ENCODE measurements around the gene E2F6. TPM values are rescaled to one million over a fixed set of nuclear protein-coding genes. Genes with fewer than 3 reads are reported as not detected.

Gene E2F6
- total and polyA plus RNA-seq, 9 of the 15 experiments (the other 6 are each of a cell fraction or from before 2014, with no cell fraction given), result 13.6 to 33.9 (median 26.1) TPM

DNA sequence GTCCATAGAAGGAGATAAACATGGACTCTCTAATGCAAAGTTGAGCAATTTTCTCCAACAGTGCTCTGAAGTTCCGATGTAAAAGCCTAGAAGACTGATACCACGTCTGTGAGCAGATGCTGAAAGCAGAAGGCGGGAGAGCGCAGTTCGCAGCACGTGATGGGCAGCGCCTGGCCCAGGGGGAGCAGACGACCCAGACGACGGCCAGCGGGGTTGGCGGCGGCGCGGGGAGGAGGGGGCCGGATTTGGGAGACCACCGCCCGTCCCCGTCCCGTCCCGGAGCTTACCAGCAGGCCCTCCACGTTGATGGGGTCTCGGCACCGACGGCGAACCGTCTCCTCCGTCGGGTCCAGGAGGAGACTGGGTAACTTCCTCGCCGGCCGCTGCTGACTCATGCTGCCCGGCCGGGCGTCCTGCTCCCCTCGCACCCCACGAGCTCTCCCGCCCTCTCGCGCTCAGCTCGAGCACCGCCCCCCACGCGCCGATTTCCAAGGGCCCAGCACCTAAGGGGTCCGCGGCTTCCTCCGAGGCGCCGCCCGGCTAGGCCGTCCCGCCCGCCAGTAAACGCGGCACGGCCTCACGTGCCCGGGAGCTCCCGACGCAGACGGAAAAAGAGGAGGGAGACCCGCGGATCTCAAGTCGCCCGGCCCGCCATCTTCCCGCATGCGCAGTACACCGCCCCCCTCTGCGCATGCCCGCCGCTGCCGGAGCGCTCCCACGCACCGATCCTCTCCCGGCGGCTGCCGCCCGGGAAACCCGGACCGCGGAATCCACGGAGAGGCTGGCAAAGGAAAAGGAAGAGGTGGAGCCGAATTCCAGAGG is at the start of gene E2F6 (continued):
- TF ChIP-seq EWSR1 (IDR thresholded peaks at IDR 0.05; ENCODE audit: borderline replicate concordance, low read depth, partially characterized antibody) (no peak), ZNF696 (CRISPR knock-in tag; conservative IDR thresholded peaks at IDR 0.05) (no peak), TRIM28 (IDR thresholded peaks at IDR 0.05) (0 out of 2 replicates have a peak, but pooled peaks have one; percentile 26), EZH2 (IDR thresholded peaks at IDR 0.05; ENCODE audit: borderline replicate concordance, low read depth, low read length) (no peak), ZNF175 (CRISPR knock-in tag; IDR thresholded peaks at IDR 0.05; ENCODE audit: low read depth) (peak; percentile 51; the same call in 1 of the 2 replicates), KLF13 (tag; IDR thresholded peaks at IDR 0.05; ENCODE audit: borderline replicate concordance, low read depth) (peak; percentile 81; the same call in 1 of the 2 replicates), EP400 (IDR thresholded peaks at IDR 0.05) (peak; percentile 88), CBX3 (IDR thresholded peaks at IDR 0.05; ENCODE audit: borderline replicate concordance in 1 of 2, low read length in 2 of 2) (peak in 1 of 2 experiments; percentile 83; a peak in 2 of 3 replicates), SMARCC2 (IDR thresholded peaks at IDR 0.05; ENCODE audit: low read depth) (no peak), MTA1 (IDR thresholded peaks at IDR 0.05; ENCODE audit: borderline replicate concordance) (no peak; the same call in 1 of the 2 replicates), PRPF4 (IDR thresholded peaks at IDR 0.05; ENCODE audit: insufficient read depth, low read depth, low read length, poor library complexity, severe bottlenecking) (no peak), C11orf30 (IDR thresholded peaks at IDR 0.05; ENCODE audit: low read depth) (peak; percentile 94), KAT7 (CRISPR knock-in tag; IDR thresholded peaks at IDR 0.05; ENCODE audit: borderline replicate concordance) (peak; percentile 74; the same call in 1 of the 2 replicates), POLR3G (IDR thresholded peaks at IDR 0.05; ENCODE audit: extremely low read depth, insufficient read length, insufficient replicate concordance) (no peak), ZNF75A (CRISPR knock-in tag; IDR thresholded peaks at IDR 0.05) (no peak)
- TF ChIP-seq, protein P1, sequence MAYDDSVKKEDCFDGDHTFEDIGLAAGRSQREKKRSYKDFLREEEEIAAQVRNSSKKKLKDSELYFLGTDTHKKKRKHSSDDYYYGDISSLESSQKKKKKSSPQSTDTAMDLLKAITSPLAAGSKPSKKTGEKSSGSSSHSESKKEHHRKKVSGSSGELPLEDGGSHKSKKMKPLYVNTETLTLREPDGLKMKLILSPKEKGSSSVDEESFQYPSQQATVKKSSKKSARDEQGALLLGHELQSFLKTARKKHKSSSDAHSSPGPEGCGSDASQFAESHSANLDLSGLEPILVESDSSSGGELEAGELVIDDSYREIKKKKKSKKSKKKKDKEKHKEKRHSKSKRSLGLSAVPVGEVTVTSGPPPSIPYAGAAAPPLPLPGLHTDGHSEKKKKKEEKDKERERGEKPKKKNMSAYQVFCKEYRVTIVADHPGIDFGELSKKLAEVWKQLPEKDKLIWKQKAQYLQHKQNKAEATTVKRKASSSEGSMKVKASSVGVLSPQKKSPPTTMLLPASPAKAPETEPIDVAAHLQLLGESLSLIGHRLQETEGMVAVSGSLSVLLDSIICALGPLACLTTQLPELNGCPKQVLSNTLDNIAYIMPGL (CRISPR knock-in tag; IDR thresholded peaks at IDR 0.05), result peak; percentile 95
- TF ChIP-seq, protein P2, sequence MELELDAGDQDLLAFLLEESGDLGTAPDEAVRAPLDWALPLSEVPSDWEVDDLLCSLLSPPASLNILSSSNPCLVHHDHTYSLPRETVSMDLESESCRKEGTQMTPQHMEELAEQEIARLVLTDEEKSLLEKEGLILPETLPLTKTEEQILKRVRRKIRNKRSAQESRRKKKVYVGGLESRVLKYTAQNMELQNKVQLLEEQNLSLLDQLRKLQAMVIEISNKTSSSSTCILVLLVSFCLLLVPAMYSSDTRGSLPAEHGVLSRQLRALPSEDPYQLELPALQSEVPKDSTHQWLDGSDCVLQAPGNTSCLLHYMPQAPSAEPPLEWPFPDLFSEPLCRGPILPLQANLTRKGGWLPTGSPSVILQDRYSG (tag; conservative IDR thresholded peaks at IDR 0.05; ENCODE audit: low read depth), result peak; percentile 71
- TF ChIP-seq, protein P3, sequence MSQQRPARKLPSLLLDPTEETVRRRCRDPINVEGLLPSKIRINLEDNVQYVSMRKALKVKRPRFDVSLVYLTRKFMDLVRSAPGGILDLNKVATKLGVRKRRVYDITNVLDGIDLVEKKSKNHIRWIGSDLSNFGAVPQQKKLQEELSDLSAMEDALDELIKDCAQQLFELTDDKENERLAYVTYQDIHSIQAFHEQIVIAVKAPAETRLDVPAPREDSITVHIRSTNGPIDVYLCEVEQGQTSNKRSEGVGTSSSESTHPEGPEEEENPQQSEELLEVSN (IDR thresholded peaks at IDR 0.05; ENCODE audit: borderline replicate concordance in 1 of 2, extremely low read depth in 1 of 2, insufficient read depth in 1 of 2, insufficient read length in 1 of 2, low read depth in 1 of 2, low read length in 1 of 2, poor library complexity in 1 of 2, severe bottlenecking in 1 of 2), result peak; percentile 98 to 99
- TF ChIP-seq, protein P4, sequence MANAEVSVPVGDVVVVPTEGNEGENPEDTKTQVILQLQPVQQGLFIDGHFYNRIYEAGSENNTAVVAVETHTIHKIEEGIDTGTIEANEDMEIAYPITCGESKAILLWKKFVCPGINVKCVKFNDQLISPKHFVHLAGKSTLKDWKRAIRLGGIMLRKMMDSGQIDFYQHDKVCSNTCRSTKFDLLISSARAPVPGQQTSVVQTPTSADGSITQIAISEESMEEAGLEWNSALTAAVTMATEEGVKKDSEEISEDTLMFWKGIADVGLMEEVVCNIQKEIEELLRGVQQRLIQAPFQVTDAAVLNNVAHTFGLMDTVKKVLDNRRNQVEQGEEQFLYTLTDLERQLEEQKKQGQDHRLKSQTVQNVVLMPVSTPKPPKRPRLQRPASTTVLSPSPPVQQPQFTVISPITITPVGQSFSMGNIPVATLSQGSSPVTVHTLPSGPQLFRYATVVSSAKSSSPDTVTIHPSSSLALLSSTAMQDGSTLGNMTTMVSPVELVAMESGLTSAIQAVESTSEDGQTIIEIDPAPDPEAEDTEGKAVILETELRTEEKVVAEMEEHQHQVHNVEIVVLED (CRISPR knock-in tag; IDR thresholded peaks at IDR 0.05), result peak; percentile 78

All from K562 (cell line).